Measurements from ENCODE around the gene PLVAP.
"Not testable (repeated sequence)": the region's sequence is repeated elsewhere in the genome, so short reads cannot be mapped to it uniquely, and the experiment has no call there.

Gene PLVAP

GRCh38 chr19:17378271-17378670 lies 1.1 kb upstream of the PLVAP start:
- WGBS (ENCODE audit: extremely low coverage, insufficient coverage, low lambda C conversion rate), result no CpG with 5 or more reads among the region's 13 CpGs
- Histone ChIP-seq H3K23ac (ENCODE audit: low read length) (no peak overlapping the region), H2BK120ac (ENCODE audit: low read depth, low read length) (no peak overlapping the region), H3K4me1 (ENCODE audit: control insufficient read depth, low read depth, low read length) (no peaks in the 10 kb centered on the region), H3K79me1 (ENCODE audit: low read length) (no peaks in the 10 kb centered on the region), H3K36me3 (ENCODE audit: control insufficient read depth, insufficient read depth, low read length) (no peaks in the 10 kb centered on the region), H4K8ac (ENCODE audit: low read depth, low read length) (no peak overlapping the region), H2AK5ac (ENCODE audit: low read length) (no peak overlapping the region), H3K4me3 (ENCODE audit: low read length) (no peak overlapping the region), H3K18ac (ENCODE audit: low read length) (no peak overlapping the region), H4K5ac (ENCODE audit: low read length) (no peak overlapping the region), H3K27me3 (ENCODE audit: insufficient read depth, low read length, poor library complexity) (no peaks in the 10 kb centered on the region), H3K9ac (ENCODE audit: low read length) (no peak overlapping the region), H3K4ac (ENCODE audit: low read depth, low read length) (no peak overlapping the region), H3K56ac (ENCODE audit: low read length) (no peak overlapping the region), H3K4me2 (ENCODE audit: low read length) (no peak overlapping the region), H3K79me2 (ENCODE audit: control insufficient read depth, insufficient read depth, low read length) (no peaks in the 10 kb centered on the region), H2BK15ac (replicated peaks; ENCODE audit: low read depth) (no peak overlapping the region), H3K27ac (ENCODE audit: low read depth, low read length) (no peak overlapping the region), H2BK5ac (ENCODE audit: low read length) (no peak overlapping the region)
- DNase-seq, result no peak

- H3K36me3 ChIP-seq (ENCODE audit: control insufficient read depth, insufficient read depth, low read length), result no peaks in the 10 kb centered on the region
- no peaks in the 10 kb centered on the region for H3K79me2 ChIP-seq (ENCODE audit: control insufficient read depth, insufficient read depth, low read length)
- no peak overlapping the region for H2BK120ac ChIP-seq (ENCODE audit: low read depth, low read length)
- no peaks in the 10 kb centered on the region for H3K79me1 ChIP-seq (ENCODE audit: low read length)
- no CpG with 5 or more reads among the region's 8 CpGs for WGBS (ENCODE audit: extremely low coverage, insufficient coverage, low lambda C conversion rate)
- H4K8ac ChIP-seq (ENCODE audit: low read depth, low read length), result no peak overlapping the region
- H3K18ac ChIP-seq (ENCODE audit: low read length), result no peak overlapping the region
- H3K4me3 ChIP-seq (ENCODE audit: low read length), result no peak overlapping the region
- no peak overlapping the region for H3K27ac ChIP-seq (ENCODE audit: low read depth, low read length)
- H2BK5ac ChIP-seq (ENCODE audit: low read length), result no peak overlapping the region
- H3K4me1 ChIP-seq (ENCODE audit: control insufficient read depth, low read depth, low read length), result no peaks in the 10 kb centered on the region
- H4K5ac ChIP-seq (ENCODE audit: low read length), result no peak overlapping the region
- H2BK15ac ChIP-seq (replicated peaks; ENCODE audit: low read depth), result no peak overlapping the region
- DNase-seq, result no peak
- no peak overlapping the region for H3K23ac ChIP-seq (ENCODE audit: low read length)
- no peaks in the 10 kb centered on the region for H3K27me3 ChIP-seq (ENCODE audit: insufficient read depth, low read length, poor library complexity)
- H2AK5ac ChIP-seq (ENCODE audit: low read length), result no peak overlapping the region
- no peak overlapping the region for H3K4ac ChIP-seq (ENCODE audit: low read depth, low read length)
- H3K56ac ChIP-seq (ENCODE audit: low read length), result no peak overlapping the region
- H3K9ac ChIP-seq (ENCODE audit: low read length), result no peak overlapping the region
- H3K4me2 ChIP-seq (ENCODE audit: low read length), result no peak overlapping the region
These were observed 7.0 kb downstream of the PLVAP start for GRCh38 chr19:17370026-17370587.

- Histone ChIP-seq H3K79me2 (ENCODE audit: control insufficient read depth, insufficient read depth, low read length) (no peaks in the 10 kb centered on the region), H3K27me3 (ENCODE audit: insufficient read depth, low read length, poor library complexity) (no peaks in the 10 kb centered on the region), H3K79me1 (ENCODE audit: low read length) (no peaks in the 10 kb centered on the region), H3K36me3 (ENCODE audit: control insufficient read depth, insufficient read depth, low read length) (no peaks in the 10 kb centered on the region), H3K18ac (ENCODE audit: low read length) (no peak overlapping the region), H2BK120ac (ENCODE audit: low read depth, low read length) (no peak overlapping the region), H3K56ac (ENCODE audit: low read length) (no peak overlapping the region), H2BK15ac (replicated peaks; ENCODE audit: low read depth) (no peak overlapping the region), H3K4me2 (ENCODE audit: low read length) (no peak overlapping the region), H4K8ac (ENCODE audit: low read depth, low read length) (no peak overlapping the region), H4K5ac (ENCODE audit: low read length) (no peak overlapping the region), H3K23ac (ENCODE audit: low read length) (no peak overlapping the region), H2BK5ac (ENCODE audit: low read length) (no peak overlapping the region), H3K4me3 (ENCODE audit: low read length) (no peak overlapping the region), H3K4me1 (ENCODE audit: control insufficient read depth, low read depth, low read length) (no peaks in the 10 kb centered on the region), H3K4ac (ENCODE audit: low read depth, low read length) (no peak overlapping the region), H2AK5ac (ENCODE audit: low read length) (no peak overlapping the region), H3K27ac (ENCODE audit: low read depth, low read length) (no peak overlapping the region), H3K9ac (ENCODE audit: low read length) (no peak overlapping the region)
- no CpG with 5 or more reads among the region's 22 CpGs for WGBS (ENCODE audit: extremely low coverage, insufficient coverage, low lambda C conversion rate)
- no peak for DNase-seq
These were observed 11.8 kb downstream of the PLVAP start for GRCh38 chr19:17365361-17365760.

GRCh38 chr19:17363852-17364605 lies 13.1 kb downstream of the PLVAP start:
- H3K27ac ChIP-seq (ENCODE audit: low read depth, low read length); H2BK15ac ChIP-seq (replicated peaks; ENCODE audit: low read depth); H2AK5ac ChIP-seq (ENCODE audit: low read length); H4K5ac ChIP-seq (ENCODE audit: low read length); H3K4ac ChIP-seq (ENCODE audit: low read depth, low read length); H3K36me3 ChIP-seq (ENCODE audit: control insufficient read depth, insufficient read depth, low read length); H4K8ac ChIP-seq (ENCODE audit: low read depth, low read length); H2BK5ac ChIP-seq (ENCODE audit: low read length); H3K27me3 ChIP-seq (ENCODE audit: insufficient read depth, low read length, poor library complexity); DNase-seq; H2BK120ac ChIP-seq (ENCODE audit: low read depth, low read length); H3K4me3 ChIP-seq (ENCODE audit: low read length); H3K79me1 ChIP-seq (ENCODE audit: low read length); H3K9ac ChIP-seq (ENCODE audit: low read length); H3K56ac ChIP-seq (ENCODE audit: low read length); H3K18ac ChIP-seq (ENCODE audit: low read length); H3K4me2 ChIP-seq (ENCODE audit: low read length); H3K4me1 ChIP-seq (ENCODE audit: control insufficient read depth, low read depth, low read length); H3K79me2 ChIP-seq (ENCODE audit: control insufficient read depth, insufficient read depth, low read length); H3K23ac ChIP-seq (ENCODE audit: low read length): not testable (repeated sequence)
- no CpG with 5 or more reads among the region's 20 CpGs for WGBS (ENCODE audit: extremely low coverage, insufficient coverage, low lambda C conversion rate)

GRCh38 chr19:17359905-17360800 lies 17.0 kb downstream of the PLVAP start:
- H3K4ac ChIP-seq (ENCODE audit: low read depth, low read length), result no peak overlapping the region
- no peak overlapping the region for H4K5ac ChIP-seq (ENCODE audit: low read length)
- no peak overlapping the region for H2AK5ac ChIP-seq (ENCODE audit: low read length)
- DNase-seq, result no peak
- H3K18ac ChIP-seq (ENCODE audit: low read length), result no peak overlapping the region
- H3K4me1 ChIP-seq (ENCODE audit: control insufficient read depth, low read depth, low read length), result no peaks in the 10 kb centered on the region
- no peaks in the 10 kb centered on the region for H3K79me2 ChIP-seq (ENCODE audit: control insufficient read depth, insufficient read depth, low read length)
- no peak overlapping the region for H2BK120ac ChIP-seq (ENCODE audit: low read depth, low read length)
- H2BK15ac ChIP-seq (replicated peaks; ENCODE audit: low read depth), result no peak overlapping the region
- H3K56ac ChIP-seq (ENCODE audit: low read length), result no peak overlapping the region
- no peak overlapping the region for H3K4me2 ChIP-seq (ENCODE audit: low read length)
- no peak overlapping the region for H3K27ac ChIP-seq (ENCODE audit: low read depth, low read length)
- H3K4me3 ChIP-seq (ENCODE audit: low read length), result no peak overlapping the region
- no peak overlapping the region for H4K8ac ChIP-seq (ENCODE audit: low read depth, low read length)
- H3K9ac ChIP-seq (ENCODE audit: low read length), result no peak overlapping the region
- no peaks in the 10 kb centered on the region for H3K36me3 ChIP-seq (ENCODE audit: control insufficient read depth, insufficient read depth, low read length)
- H3K23ac ChIP-seq (ENCODE audit: low read length), result no peak overlapping the region
- no peak overlapping the region for H2BK5ac ChIP-seq (ENCODE audit: low read length)
- no CpG with 5 or more reads among the region's 6 CpGs for WGBS (ENCODE audit: extremely low coverage, insufficient coverage, low lambda C conversion rate)
- H3K79me1 ChIP-seq (ENCODE audit: low read length), result no peaks in the 10 kb centered on the region
- no peaks in the 10 kb centered on the region for H3K27me3 ChIP-seq (ENCODE audit: insufficient read depth, low read length, poor library complexity)
